Liver (tissue), 3 donors: ENCODE data around the gene PITPNM1.

Experiments used
- CTCF ChIP-seq: fragments of 150-350 bp; IDR thresholded peaks from 2 replicates; pipeline ENCODE4 v1.5.1; 2017; ENCODE audit warnings: improper control_type of control experiment, low read depth, low read length; ENCODE audit not compliant: missing input control
- NR2F2 ChIP-seq: IDR thresholded peaks from 2 replicates; pipeline ENCODE4 v1.6.1; 2016; ENCODE audit warnings: antibody characterized with exemption
- RXRA ChIP-seq, 2 donors: IDR thresholded peaks; 2 replicates each; pipeline ENCODE4 v1.6.1; 2017 to 2018; ENCODE audit warnings: antibody characterized with exemption in 2 of 2, mild to moderate bottlenecking in 1 of 2
- donor health status: healthy.
- donor health status: healthy.

- TF ChIP-seq NR2F2 (no peak), CTCF (no peak), RXRA (IDR thresholded peaks at IDR 0.05) (no peak)
These were observed 3.3 kb downstream of the PITPNM1 start for GRCh38 chr11:67501854-67502253.
